GF-D8 (cell line): ENCODE results near the gene CCNL2.
"Not testable (repeated sequence)": the region's sequence is repeated elsewhere in the genome, so short reads cannot be mapped to it uniquely, and the experiment has no call there.

Experiments used
- DNase-seq: peaks from one replicate; lab custom pipeline; 2025; lab: John Stamatoyannopoulos, UW

Gene CCNL2

GRCh38 chr1:1419813-1420653 lies 20.9 kb upstream of the CCNL2 start:
- no peak for DNase-seq

- no peak for DNase-seq
These were observed 20.3 kb upstream of the CCNL2 start for GRCh38 chr1:1419363-1419812.

- DNase-seq, result no peak
These were observed 19.6 kb upstream of the CCNL2 start for GRCh38 chr1:1418464-1419362.

- not testable (repeated sequence) for DNase-seq
These were observed 18.8 kb upstream of the CCNL2 start for GRCh38 chr1:1417825-1418463.

- DNase-seq, result not testable (repeated sequence)
These were observed 18.3 kb upstream of the CCNL2 start for GRCh38 chr1:1417396-1417795.

- no peak for DNase-seq
These were observed 16.6 kb upstream of the CCNL2 start for GRCh38 chr1:1415751-1416150.

GRCh38 chr1:1412311-1412902 lies 13.3 kb upstream of the CCNL2 start:
- not testable (repeated sequence) for DNase-seq

- no peak for DNase-seq
These were observed 12.5 kb upstream of the CCNL2 start for GRCh38 chr1:1411626-1412025.

GRCh38 chr1:1410238-1410637 lies 11.1 kb upstream of the CCNL2 start:
- not testable (repeated sequence) for DNase-seq

- no peak for DNase-seq
These were observed 8.6 kb upstream of the CCNL2 start for GRCh38 chr1:1407636-1408318.

- peak; percentile 81 for DNase-seq
These were observed 7.9 kb upstream of the CCNL2 start, which contains the start of gene MRPL20 for GRCh38 chr1:1406821-1407635. TSS of gene MRPL20 (minus strand) at chr1:1407293. CDS start at chr1:1407217, 76 bp downstream.

- no peak for DNase-seq
These were observed 7.1 kb upstream of the CCNL2 start for GRCh38 chr1:1406101-1406820.

GRCh38 chr1:1403653-1404052 lies 4.5 kb upstream of the CCNL2 start:
- no peak for DNase-seq

- DNase-seq, result not testable (repeated sequence)
These were observed 3.8 kb upstream of the CCNL2 start for GRCh38 chr1:1402901-1403392.

- no peak for DNase-seq
These were observed 3.2 kb upstream of the CCNL2 start for GRCh38 chr1:1402072-1402900.

GRCh38 chr1:1401457-1402010 lies 2.4 kb upstream of the CCNL2 start:
- DNase-seq, result no peak

GRCh38 chr1:1400576-1401456 lies 1.7 kb upstream of the CCNL2 start:
- DNase-seq, result no peak
